Neural cell (in vitro differentiated cells): ENCODE results near the gene SETBP1.

ENCODE experiments used
- CTCF ChIP-seq: fragments of 450-650 bp; IDR thresholded peaks from 2 replicates; pipeline ENCODE4 v1.5.1; 2014; ENCODE audit warnings: antibody characterized with exemption, mild to moderate bottlenecking, moderate library complexity; ENCODE audit not compliant: poor library complexity, severe bottlenecking
- EP300 ChIP-seq: fragments of 450-650 bp; conservative IDR thresholded peaks from 2 replicates; pipeline ENCODE4 v1.6.1; 2014; ENCODE audit warnings: antibody characterized with exemption, mild to moderate bottlenecking, moderate library complexity; ENCODE audit not compliant: poor library complexity, severe bottlenecking
- EZH2 ChIP-seq: fragments of 200-600, 300-800 bp; shearing (Covaris generic), sonication (generic); IDR thresholded peaks from 2 replicates; pipeline ENCODE4 v1.6.1; 2014; ENCODE audit warnings: antibody characterized with exemption, low read length, borderline replicate concordance, mild to moderate bottlenecking; ENCODE audit not compliant: insufficient read depth, poor library complexity, severe bottlenecking
- POLR2AphosphoS5 ChIP-seq: IDR thresholded peaks from 2 replicates; pipeline ENCODE4 v1.6.1; 2012
- RAD21 ChIP-seq: fragments of 450-650 bp; conservative IDR thresholded peaks from 2 replicates; pipeline ENCODE4 v1.6.1; 2014; ENCODE audit warnings: antibody characterized with exemption, mild to moderate bottlenecking, moderate library complexity
- REST ChIP-seq: IDR thresholded peaks from 2 replicates; pipeline ENCODE4 v1.6.1; 2012; ENCODE audit warnings: borderline replicate concordance
- SMC3 ChIP-seq: fragments of 450-650 bp; conservative IDR thresholded peaks from 2 replicates; pipeline ENCODE4 v1.6.1; 2014; ENCODE audit warnings: antibody characterized with exemption, mild to moderate bottlenecking, moderate library complexity; ENCODE audit not compliant: poor library complexity
- TAF1 ChIP-seq: IDR thresholded peaks from 2 replicates; pipeline ENCODE4 v1.6.1; 2012; ENCODE audit warnings: low read depth

DNA sequence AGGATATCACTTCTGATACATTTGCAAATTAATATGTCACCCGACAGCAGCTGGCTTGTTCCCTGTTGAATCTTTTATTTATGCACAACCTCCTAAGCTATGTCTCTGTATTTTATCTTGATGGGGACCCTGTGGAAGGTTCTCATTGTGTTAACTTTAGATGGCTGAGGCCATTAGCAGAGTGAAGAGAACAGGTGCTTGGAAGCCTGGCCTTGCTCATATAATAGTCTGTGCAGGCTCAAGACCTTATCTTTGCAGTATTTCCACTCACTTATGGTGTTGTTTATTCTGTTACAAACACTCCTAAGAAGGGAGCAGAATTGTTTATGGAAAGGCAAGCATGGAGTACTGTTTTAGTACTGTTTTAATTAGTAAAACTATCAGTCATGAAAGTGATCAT, 107.6 kb downstream of the SETBP1 start:
- TF ChIP-seq CTCF (no peak), EZH2 (no peak), RAD21 (no peak), EP300 (no peak), TAF1 (no peak), REST (no peak), POLR2AphosphoS5 (no peak), SMC3 (no peak)
